HepG2 (cell line): Measurements from ENCODE around the gene DNM3. TPM values are rescaled to one million over a fixed set of nuclear protein-coding genes. Genes with fewer than 3 reads are reported as not detected.

ENCODE experiments used
- ARID2 ChIP-seq: sonication (generic); formaldehyde crosslinking; IDR thresholded peaks from 2 replicates; pipeline ENCODE4 v1.8.1; 2022; ENCODE audit warnings: mild to moderate bottlenecking, missing genetic modification reagents, borderline replicate concordance
- ATF7 ChIP-seq, 2 experiments: fragments of 450-650 bp in 1 of 2; sonication (generic) in 1 of 2; formaldehyde crosslinking in 1 of 2; IDR thresholded peaks; 2 replicates each; pipeline versions ENCODE4 v1.4.0 to v1.6.1; 2016 to 2020; ENCODE audit warnings: antibody characterized with exemption in 1 of 2, mild to moderate bottlenecking in 1 of 2, missing genetic modification reagents in 1 of 2
- FOXA1 ChIP-seq, 2 experiments: fragments of 450-650 bp in 1 of 2; sonication (generic) in 1 of 2; formaldehyde crosslinking in 1 of 2; IDR thresholded peaks; 2 replicates each; pipeline versions ENCODE4 v1.4.0 to v1.6.1; 2016 to 2020; ENCODE audit warnings: missing genetic modification reagents in 1 of 2
- IRF2 ChIP-seq: IDR thresholded peaks from 2 replicates; pipeline ENCODE4 v1.6.1; 2018; ENCODE audit warnings: missing genetic modification reagents, missing compliant biosample characterization
- KLF16 ChIP-seq, 2 experiments: sonication (generic) in 1 of 2; formaldehyde crosslinking in 1 of 2; IDR thresholded peaks; 2 replicates each; pipeline versions ENCODE4 v1.6.1 to v1.8.0; 2016 to 2023; ENCODE audit warnings: missing genetic modification reagents in 2 of 2, missing compliant biosample characterization in 1 of 2
- MXD4 ChIP-seq: IDR thresholded peaks from 2 replicates; pipeline ENCODE4 v1.6.1; 2016; ENCODE audit warnings: mild to moderate bottlenecking, missing biosample characterization, missing genetic modification reagents
- NR2C2 ChIP-seq: sonication (generic); formaldehyde crosslinking; IDR thresholded peaks from 2 replicates; pipeline ENCODE4 v1.4.0; 2020; ENCODE audit warnings: missing genetic modification reagents, mild to moderate bottlenecking, moderate library complexity, borderline replicate concordance
- SRSF1 ChIP-seq: fragments of 200-400 bp; formaldehyde crosslinking; optimal IDR thresholded peaks from 2 replicates; pipeline ENCODE3; 2017; ENCODE audit warnings: mild to moderate bottlenecking, low read depth, low read length, moderate library complexity
- TCF7L2 ChIP-seq: IDR thresholded peaks from 2 replicates; pipeline ENCODE4 v1.6.1; 2011; ENCODE audit warnings: mild to moderate bottlenecking, low read depth, low read length, moderate library complexity
- ZFP91 ChIP-seq: sonication (generic); formaldehyde crosslinking; IDR thresholded peaks from 2 replicates; pipeline ENCODE4 v1.9.0; 2022; ENCODE audit warnings: missing genetic modification reagents, mild to moderate bottlenecking, borderline replicate concordance
- ZNF652 ChIP-seq: IDR thresholded peaks from 2 replicates; pipeline ENCODE4 v1.6.1; 2016; ENCODE audit warnings: low read depth, borderline replicate concordance
- polyA plus RNA-seq, 8 experiments: library from polyadenylated mRNA; depleted of rRNA in 3 of 8; stranded (reverse) in 7 of 8; unstranded in 1 of 8; fragments of >200 nt; fragmentation: Illumina TruSeq in 4 of 8; extraction: Trizol in 4 of 8; gene quantifications; 2 replicates each; pipeline versions ENCODE4 v1.2.1 to v1.2.3, GENCODE V29; 2011 to 2016; ENCODE audit warnings: low read depth in 4 of 8, missing spikeins in 1 of 8, mixed read lengths in 1 of 8; ENCODE audit not compliant: insufficient read depth in 1 of 8
- total RNA-seq, 5 experiments: library from RNA; depleted of rRNA; stranded (reverse); fragments of >200 nt; fragmentation: Illumina TruSeq; extraction: Trizol; gene quantifications; 2 replicates each; pipeline ENCODE4 v1.2.3, GENCODE V29; 2016; ENCODE audit warnings: low read depth in 1 of 5
- TF ChIP-seq, protein P1 (sequence below), 2 experiments: sonication (generic) in 1 of 2; formaldehyde crosslinking in 1 of 2; IDR thresholded peaks; 2 replicates each; pipeline versions ENCODE4 v1.6.1 to v1.9.0; 2014 to 2022; ENCODE audit warnings: antibody characterized with exemption in 1 of 2, borderline replicate concordance in 1 of 2, inconsistent platforms in 1 of 2, low read depth in 1 of 2, missing genetic modification reagents in 1 of 2
- TF ChIP-seq, protein P2 (sequence below): sonication (generic); formaldehyde crosslinking; IDR thresholded peaks from 2 replicates; pipeline ENCODE4 v1.4.0; 2020; ENCODE audit warnings: mild to moderate bottlenecking, missing genetic modification reagents
- TF ChIP-seq, protein P3 (sequence below): sonication (generic); formaldehyde crosslinking; IDR thresholded peaks from 2 replicates; pipeline ENCODE4 v1.8.1; 2023; ENCODE audit warnings: missing genetic modification reagents, mild to moderate bottlenecking, borderline replicate concordance

DNM3 gene
- total and polyA plus RNA-seq, 2 of the 13 experiments (the other 11 are each of a cell fraction or from before 2014, with no cell fraction given), result 0.05 TPM; not detected in 1

DNA sequence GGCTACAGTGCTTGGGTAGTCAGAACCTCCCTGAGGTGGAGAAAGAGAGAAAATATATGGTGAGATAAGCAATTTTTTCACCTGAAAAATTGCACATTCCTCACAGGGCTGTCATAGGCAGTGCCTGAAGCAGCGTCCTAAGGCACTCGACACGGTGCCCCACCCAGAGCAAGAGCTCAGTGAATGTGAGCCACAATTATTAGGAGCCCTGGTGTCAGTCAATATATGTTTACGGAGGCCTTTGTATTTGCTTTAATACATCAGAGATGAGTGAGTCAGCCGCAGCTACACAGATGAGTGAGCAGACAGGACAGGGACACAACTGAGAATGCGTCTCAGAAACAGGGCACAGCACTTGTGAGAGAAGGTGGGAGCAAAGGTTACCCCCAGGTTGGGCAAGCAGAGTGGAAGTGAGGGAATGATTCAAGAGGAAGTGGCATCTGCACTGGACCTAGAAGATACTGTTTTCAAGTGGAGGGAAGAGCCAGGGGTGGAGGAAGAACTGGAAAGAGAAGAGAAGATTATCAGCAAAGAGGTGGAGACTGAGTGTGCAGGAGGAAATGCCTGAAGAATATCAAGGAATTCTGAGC, 607.8 kb downstream of the DNM3 start (continued):
- TF ChIP-seq, protein P1, sequence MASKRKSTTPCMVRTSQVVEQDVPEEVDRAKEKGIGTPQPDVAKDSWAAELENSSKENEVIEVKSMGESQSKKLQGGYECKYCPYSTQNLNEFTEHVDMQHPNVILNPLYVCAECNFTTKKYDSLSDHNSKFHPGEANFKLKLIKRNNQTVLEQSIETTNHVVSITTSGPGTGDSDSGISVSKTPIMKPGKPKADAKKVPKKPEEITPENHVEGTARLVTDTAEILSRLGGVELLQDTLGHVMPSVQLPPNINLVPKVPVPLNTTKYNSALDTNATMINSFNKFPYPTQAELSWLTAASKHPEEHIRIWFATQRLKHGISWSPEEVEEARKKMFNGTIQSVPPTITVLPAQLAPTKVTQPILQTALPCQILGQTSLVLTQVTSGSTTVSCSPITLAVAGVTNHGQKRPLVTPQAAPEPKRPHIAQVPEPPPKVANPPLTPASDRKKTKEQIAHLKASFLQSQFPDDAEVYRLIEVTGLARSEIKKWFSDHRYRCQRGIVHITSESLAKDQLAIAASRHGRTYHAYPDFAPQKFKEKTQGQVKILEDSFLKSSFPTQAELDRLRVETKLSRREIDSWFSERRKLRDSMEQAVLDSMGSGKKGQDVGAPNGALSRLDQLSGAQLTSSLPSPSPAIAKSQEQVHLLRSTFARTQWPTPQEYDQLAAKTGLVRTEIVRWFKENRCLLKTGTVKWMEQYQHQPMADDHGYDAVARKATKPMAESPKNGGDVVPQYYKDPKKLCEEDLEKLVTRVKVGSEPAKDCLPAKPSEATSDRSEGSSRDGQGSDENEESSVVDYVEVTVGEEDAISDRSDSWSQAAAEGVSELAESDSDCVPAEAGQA (IDR thresholded peaks at IDR 0.05; ENCODE audit: low read depth), result no peak
- TF ChIP-seq, protein P1 (CRISPR knock-in tag; IDR thresholded peaks at IDR 0.05; ENCODE audit: borderline replicate concordance), result no peak
- TF ChIP-seq IRF2 (CRISPR knock-in tag) (peak; percentile 53; the same call in 1 of the 2 replicates), FOXA1 (IDR thresholded peaks at IDR 0.05) (no peak), FOXA1 (CRISPR knock-in tag; IDR thresholded peaks at IDR 0.05) (peak; percentile 49; the same call in 1 of the 2 replicates), KLF16 (CRISPR knock-in tag; IDR thresholded peaks at IDR 0.05) (peak in 1 of 2 experiments; percentile 29; a peak in 2 of 4 replicates), ARID2 (CRISPR knock-in tag) (no peak), ZNF652 (no peak), MXD4 (no peak), TCF7L2 (no peak), NR2C2 (peak; percentile 57), ATF7 (IDR thresholded peaks at IDR 0.05) (no peak), ATF7 (CRISPR knock-in tag; IDR thresholded peaks at IDR 0.05) (0 out of 2 replicates have a peak, but pooled peaks have one; percentile 10), SRSF1 (no peak), ZFP91 (no peak)
- TF ChIP-seq, protein P2, sequence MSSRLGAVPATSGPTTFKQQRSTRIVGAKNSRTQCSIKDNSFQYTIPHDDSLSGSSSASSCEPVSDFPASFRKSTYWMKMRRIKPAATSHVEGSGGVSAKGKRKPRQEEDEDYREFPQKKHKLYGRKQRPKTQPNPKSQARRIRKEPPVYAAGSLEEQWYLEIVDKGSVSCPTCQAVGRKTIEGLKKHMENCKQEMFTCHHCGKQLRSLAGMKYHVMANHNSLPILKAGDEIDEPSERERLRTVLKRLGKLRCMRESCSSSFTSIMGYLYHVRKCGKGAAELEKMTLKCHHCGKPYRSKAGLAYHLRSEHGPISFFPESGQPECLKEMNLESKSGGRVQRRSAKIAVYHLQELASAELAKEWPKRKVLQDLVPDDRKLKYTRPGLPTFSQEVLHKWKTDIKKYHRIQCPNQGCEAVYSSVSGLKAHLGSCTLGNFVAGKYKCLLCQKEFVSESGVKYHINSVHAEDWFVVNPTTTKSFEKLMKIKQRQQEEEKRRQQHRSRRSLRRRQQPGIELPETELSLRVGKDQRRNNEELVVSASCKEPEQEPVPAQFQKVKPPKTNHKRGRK (CRISPR knock-in tag), result no peak; the same call in 1 of the 2 replicates
- TF ChIP-seq, protein P3, sequence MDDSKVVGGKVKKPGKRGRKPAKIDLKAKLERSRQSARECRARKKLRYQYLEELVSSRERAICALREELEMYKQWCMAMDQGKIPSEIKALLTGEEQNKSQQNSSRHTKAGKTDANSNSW, result no peak
